ENCODE data around the gene OBSCN.

The OBSCN gene

GRCh38 chr1:228275430-228276173, 67.8 kb downstream of the OBSCN start:
- Histone ChIP-seq H3K9me3 (ENCODE audit: insufficient read depth, low read depth, low read length) (no peaks in the 10 kb centered on the region), H3K27ac (ENCODE audit: low read length) (no peak overlapping the region), H3K27me3 (ENCODE audit: insufficient read depth, low read length) (peaks cover 9% of the 10 kb centered on the region), H3K4me1 (ENCODE audit: insufficient read depth, low read length) (no peaks in the 10 kb centered on the region), H3K9ac (ENCODE audit: low read depth, low read length) (peak overlapping the region; percentile 48; the same call in 1 of the 2 replicates), H3K4me3 (ENCODE audit: low read length) (peak overlapping the region; percentile 70), H3K36me3 (ENCODE audit: insufficient read depth, low read depth, low read length) (peaks cover under 1% of the 10 kb centered on the region; the same call in 1 of the 2 replicates)

- H3K4me1 ChIP-seq (ENCODE audit: insufficient read depth, low read length) = no peaks in the 10 kb centered on the region
- H3K9ac ChIP-seq (ENCODE audit: low read depth, low read length) = peak overlapping the region; percentile 32; the same call in 1 of the 2 replicates
- H3K27me3 ChIP-seq (ENCODE audit: insufficient read depth, low read length) = peaks cover 9% of the 10 kb centered on the region
- H3K9me3 ChIP-seq (ENCODE audit: insufficient read depth, low read depth, low read length) = no peaks in the 10 kb centered on the region
- no peak overlapping the region for H3K27ac ChIP-seq (ENCODE audit: low read length)
- peaks cover 8% of the 10 kb centered on the region; the same call in 1 of the 2 replicates for H3K36me3 ChIP-seq (ENCODE audit: insufficient read depth, low read depth, low read length)
- H3K4me3 ChIP-seq (ENCODE audit: low read length) = peak overlapping the region; percentile 70
These were observed 68.5 kb downstream of the OBSCN start for GRCh38 chr1:228276174-228276831.

GRCh38 chr1:228276901-228277490, 69.2 kb downstream of the OBSCN start:
- Histone ChIP-seq H3K4me3 (ENCODE audit: low read length) (peak overlapping the region; percentile 70; the same call in 1 of the 2 replicates), H3K9ac (ENCODE audit: low read depth, low read length) (no peak overlapping the region)

GRCh38 chr1:228277491-228278431, 69.9 kb downstream of the OBSCN start:
- no peak overlapping the region for H3K27ac ChIP-seq (ENCODE audit: low read length)
- peaks cover 13% of the 10 kb centered on the region; the same call in 1 of the 2 replicates for H3K36me3 ChIP-seq (ENCODE audit: insufficient read depth, low read depth, low read length)
- no peak overlapping the region for H3K4me3 ChIP-seq (ENCODE audit: low read length)
- no peak overlapping the region for H3K9ac ChIP-seq (ENCODE audit: low read depth, low read length)
- no peaks in the 10 kb centered on the region for H3K4me1 ChIP-seq (ENCODE audit: insufficient read depth, low read length)
- peaks cover 9% of the 10 kb centered on the region for H3K27me3 ChIP-seq (ENCODE audit: insufficient read depth, low read length)
- H3K9me3 ChIP-seq (ENCODE audit: insufficient read depth, low read depth, low read length) = no peaks in the 10 kb centered on the region

More at GRCh38 chr1:228276901-228277490, 69.2 kb downstream of the OBSCN start:
- Histone ChIP-seq H3K9me3 (ENCODE audit: insufficient read depth, low read depth, low read length) (no peaks in the 10 kb centered on the region), H3K36me3 (ENCODE audit: insufficient read depth, low read depth, low read length) (peaks cover 13% of the 10 kb centered on the region; the same call in 1 of the 2 replicates), H3K4me1 (ENCODE audit: insufficient read depth, low read length) (no peaks in the 10 kb centered on the region), H3K27ac (ENCODE audit: low read length) (no peak overlapping the region), H3K27me3 (ENCODE audit: insufficient read depth, low read length) (peaks cover 9% of the 10 kb centered on the region)

GRCh38 chr1:228278432-228278941, 70.6 kb downstream of the OBSCN start:
- no peak overlapping the region for H3K27ac ChIP-seq (ENCODE audit: low read length)
- H3K36me3 ChIP-seq (ENCODE audit: insufficient read depth, low read depth, low read length) = peaks cover 16% of the 10 kb centered on the region; the same call in 1 of the 2 replicates

GRCh38 chr1:228279011-228279721, 71.3 kb downstream of the OBSCN start:
- no peak overlapping the region for H3K4me3 ChIP-seq (ENCODE audit: low read length)
- H3K4me1 ChIP-seq (ENCODE audit: insufficient read depth, low read length) = no peaks in the 10 kb centered on the region
- peaks cover 23% of the 10 kb centered on the region; the same call in 1 of the 2 replicates for H3K36me3 ChIP-seq (ENCODE audit: insufficient read depth, low read depth, low read length)
- H3K27ac ChIP-seq (ENCODE audit: low read length) = no peak overlapping the region
- H3K9me3 ChIP-seq (ENCODE audit: insufficient read depth, low read depth, low read length) = no peaks in the 10 kb centered on the region
- H3K9ac ChIP-seq (ENCODE audit: low read depth, low read length) = no peak overlapping the region
- H3K27me3 ChIP-seq (ENCODE audit: insufficient read depth, low read length) = peaks cover 9% of the 10 kb centered on the region

More at GRCh38 chr1:228278432-228278941, 70.6 kb downstream of the OBSCN start:
- peaks cover 9% of the 10 kb centered on the region for H3K27me3 ChIP-seq (ENCODE audit: insufficient read depth, low read length)
- no peak overlapping the region for H3K9ac ChIP-seq (ENCODE audit: low read depth, low read length)
- no peaks in the 10 kb centered on the region for H3K4me1 ChIP-seq (ENCODE audit: insufficient read depth, low read length)
- no peaks in the 10 kb centered on the region for H3K9me3 ChIP-seq (ENCODE audit: insufficient read depth, low read depth, low read length)
- H3K4me3 ChIP-seq (ENCODE audit: low read length) = no peak overlapping the region

GRCh38 chr1:228279722-228280105, 71.9 kb downstream of the OBSCN start:
- H3K9ac ChIP-seq (ENCODE audit: low read depth, low read length) = no peak overlapping the region
- H3K27ac ChIP-seq (ENCODE audit: low read length) = no peak overlapping the region
- peaks cover 29% of the 10 kb centered on the region for H3K36me3 ChIP-seq (ENCODE audit: insufficient read depth, low read depth, low read length)
- peaks cover 6% of the 10 kb centered on the region for H3K27me3 ChIP-seq (ENCODE audit: insufficient read depth, low read length)
- H3K4me1 ChIP-seq (ENCODE audit: insufficient read depth, low read length) = no peaks in the 10 kb centered on the region
- H3K9me3 ChIP-seq (ENCODE audit: insufficient read depth, low read depth, low read length) = no peaks in the 10 kb centered on the region
- H3K4me3 ChIP-seq (ENCODE audit: low read length) = no peak overlapping the region

- H3K4me1 ChIP-seq (ENCODE audit: insufficient read depth, low read length) = no peaks in the 10 kb centered on the region
- peaks cover under 1% of the 10 kb centered on the region; the same call in 1 of the 2 replicates for H3K27me3 ChIP-seq (ENCODE audit: insufficient read depth, low read length)
- H3K9me3 ChIP-seq (ENCODE audit: insufficient read depth, low read depth, low read length) = no peaks in the 10 kb centered on the region
- H3K4me3 ChIP-seq (ENCODE audit: low read length) = no peak overlapping the region
- H3K36me3 ChIP-seq (ENCODE audit: insufficient read depth, low read depth, low read length) = peaks cover 30% of the 10 kb centered on the region
- no peak overlapping the region for H3K9ac ChIP-seq (ENCODE audit: low read depth, low read length)
- H3K27ac ChIP-seq (ENCODE audit: low read length) = no peak overlapping the region
These were observed 72.5 kb downstream of the OBSCN start for GRCh38 chr1:228280106-228280901.

GRCh38 chr1:228280961-228281591, 73.2 kb downstream of the OBSCN start:
- Histone ChIP-seq H3K36me3 (ENCODE audit: insufficient read depth, low read depth, low read length) (peaks cover 34% of the 10 kb centered on the region), H3K27me3 (ENCODE audit: insufficient read depth, low read length) (no peaks in the 10 kb centered on the region), H3K9me3 (ENCODE audit: insufficient read depth, low read depth, low read length) (no peaks in the 10 kb centered on the region), H3K27ac (ENCODE audit: low read length) (no peak overlapping the region), H3K4me1 (ENCODE audit: insufficient read depth, low read length) (no peaks in the 10 kb centered on the region), H3K9ac (ENCODE audit: low read depth, low read length) (no peak overlapping the region), H3K4me3 (ENCODE audit: low read length) (no peak overlapping the region)
